Neural progenitor cell (in vitro differentiated cells): ENCODE results near the gene CYLD.

ENCODE experiments used
- CTCF ChIP-seq: fragments of 200-600 bp; sonication (generic); IDR thresholded peaks from 2 replicates; pipeline ENCODE4 v1.5.1; 2017; ENCODE audit warnings: antibody characterized with exemption, mild to moderate bottlenecking
- EZH2 ChIP-seq: fragments of 200-600 bp; sonication (generic); IDR thresholded peaks from 2 replicates; pipeline ENCODE4 v1.6.1; 2017; ENCODE audit warnings: antibody characterized with exemption, mild to moderate bottlenecking, moderate library complexity

- TF ChIP-seq CTCF (no peak), EZH2 (no peak)
Observed at GRCh38 chr16:50761267-50761666, 19.4 kb downstream of the CYLD start.
